Activated T-helper 17 cell treated with anti-CD3 and anti-CD28 coated beads, Interleukin-2, amount 50 U/mL, for 72 hours (primary cell): Measurements from ENCODE around the gene CCL1. TPM values are rescaled to one million over a fixed set of nuclear protein-coding genes. Genes with fewer than 3 reads are reported as not detected.

Source experiments
- ATAC-seq: fragments of 150-1000 bp; cut with Tn5 transposase; replicated peaks from 2 replicates; pipeline ENCODE4 v1.10.0; 2021; ENCODE audit warnings: mild to moderate bottlenecking, moderate library complexity
- H3K27ac Mint-ChIP-seq: one replicate; pipeline ENCODE4 v1.8.0; 2022; ENCODE audit warnings: mixed read lengths
- H3K27me3 Mint-ChIP-seq: one replicate; pipeline ENCODE4 v1.8.0; 2022; ENCODE audit warnings: mixed read lengths
- H3K36me3 Mint-ChIP-seq: one replicate; pipeline ENCODE4 v1.8.0; 2022; ENCODE audit warnings: low read depth, mild to moderate bottlenecking, mixed read lengths
- H3K4me1 Mint-ChIP-seq: one replicate; pipeline ENCODE4 v1.8.0; 2022; ENCODE audit warnings: mixed read lengths
- H3K4me3 Mint-ChIP-seq: one replicate; pipeline ENCODE4 v1.8.0; 2022; ENCODE audit warnings: mild to moderate bottlenecking, mixed read lengths
- H3K9me3 Mint-ChIP-seq: one replicate; pipeline ENCODE4 v1.8.0; 2022; ENCODE audit warnings: mixed read lengths
- total RNA-seq, 2 donors: library from RNA; stranded (reverse); gene quantifications; one replicate each; pipeline ENCODE4 v1.2.3, GENCODE V29; 2022

Gene CCL1
- total RNA-seq = under 1 TPM in 1 of 2 donors, not detected in 1; 0.45 TPM

DNA sequence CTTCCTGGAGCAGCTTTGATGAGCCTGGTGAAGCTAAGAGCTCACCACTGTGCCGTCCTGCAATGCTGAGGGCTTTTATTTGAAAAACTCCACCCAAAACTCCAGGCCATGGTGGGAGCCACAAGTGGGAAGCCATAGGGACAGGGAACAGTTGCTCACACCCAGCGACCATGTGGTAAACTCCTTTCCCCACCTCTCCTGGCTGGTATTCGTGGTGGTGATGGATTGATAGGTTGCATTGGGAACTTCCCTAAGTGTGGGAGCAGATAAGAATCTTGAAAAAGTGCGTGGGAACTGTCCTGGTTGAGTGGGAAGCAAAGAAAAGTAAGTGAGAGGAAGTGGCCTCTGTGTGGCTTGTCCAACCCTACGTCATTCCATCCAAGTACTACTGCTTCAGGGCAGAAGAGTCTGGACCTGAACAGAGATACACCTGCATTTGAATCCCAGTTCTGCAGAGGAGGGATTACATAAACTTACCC is at the start of gene CCL1:
Gene CCL1, minus strand, starts transcription at position 51 of the 479 bp plus-strand sequence. CDS start 72 bp downstream, outside the sequence.
- Mint-ChIP-seq H3K4me1 (no peaks in the 10 kb centered on the region), H3K36me3 (no peaks in the 10 kb centered on the region), H3K27ac (no peak within 1 kb of the TSS), H3K9me3 (no peaks in the 10 kb centered on the region), H3K4me3 (no peak within 1 kb of the TSS), H3K27me3 (peaks cover 18% of the 10 kb centered on the region)
- no peak for ATAC-seq

DNA sequence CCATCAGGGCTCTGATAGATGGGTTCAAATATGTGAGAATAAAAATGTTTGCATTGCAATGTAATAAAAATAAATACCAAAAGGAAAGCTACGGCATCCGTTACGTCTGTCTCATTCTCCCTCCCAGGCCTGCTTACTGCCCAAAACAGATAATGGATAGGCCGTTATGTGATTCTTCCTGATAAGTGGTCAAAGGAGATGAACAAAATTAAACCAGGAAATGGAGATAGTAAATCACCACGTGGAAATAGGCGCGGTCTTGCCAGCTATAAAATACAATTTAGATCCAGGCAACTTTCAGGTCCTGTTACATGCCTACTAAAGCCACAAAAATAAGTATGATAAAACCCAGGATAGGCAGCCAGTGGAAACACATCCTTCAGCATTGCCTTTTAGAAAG is 49.5 kb upstream of the CCL1 start:
- no peak overlapping the region for H3K27ac Mint-ChIP-seq
- no peaks in the 10 kb centered on the region for H3K4me1 Mint-ChIP-seq
- ATAC-seq = no peak
- H3K27me3 Mint-ChIP-seq = peaks cover 44% of the 10 kb centered on the region
- no peaks in the 10 kb centered on the region for H3K9me3 Mint-ChIP-seq
- no peak overlapping the region for H3K4me3 Mint-ChIP-seq
- H3K36me3 Mint-ChIP-seq = no peaks in the 10 kb centered on the region

GRCh38 chr17:34411646-34412421 is 48.8 kb upstream of the CCL1 start:
- H3K27me3 Mint-ChIP-seq = peaks cover 50% of the 10 kb centered on the region
- no peak overlapping the region for H3K4me3 Mint-ChIP-seq
- H3K9me3 Mint-ChIP-seq = no peaks in the 10 kb centered on the region
- H3K36me3 Mint-ChIP-seq = no peaks in the 10 kb centered on the region
- ATAC-seq = no peak
- no peaks in the 10 kb centered on the region for H3K4me1 Mint-ChIP-seq
- H3K27ac Mint-ChIP-seq = no peak overlapping the region

- Mint-ChIP-seq H3K9me3 (no peaks in the 10 kb centered on the region), H3K4me1 (no peaks in the 10 kb centered on the region), H3K4me3 (no peak overlapping the region), H3K27ac (no peak overlapping the region), H3K36me3 (no peaks in the 10 kb centered on the region), H3K27me3 (peaks cover 54% of the 10 kb centered on the region)
- no peak for ATAC-seq
These were observed 46.3 kb upstream of the CCL1 start for GRCh38 chr17:34409352-34409751.

DNA sequence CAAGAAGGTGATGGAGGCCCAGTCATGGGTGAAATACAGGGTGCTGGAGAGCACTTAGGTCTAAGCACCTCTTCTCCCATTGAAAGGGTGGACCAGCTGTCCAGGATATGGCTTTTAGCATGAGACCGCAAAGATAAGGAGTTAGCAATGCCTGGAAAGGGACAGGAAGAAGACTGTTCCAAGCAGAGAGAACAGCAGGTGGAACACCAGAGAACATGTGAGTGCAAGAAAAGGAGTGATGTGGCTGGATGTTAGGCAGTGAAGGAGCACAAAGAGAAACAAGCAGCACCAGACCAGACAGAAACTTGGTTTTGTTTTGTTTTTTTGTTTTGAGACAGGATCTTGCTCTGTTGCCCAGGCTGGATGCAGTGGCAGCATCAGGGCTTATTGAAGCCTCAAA is 45.4 kb upstream of the CCL1 start:
- peaks cover 47% of the 10 kb centered on the region for H3K27me3 Mint-ChIP-seq
- H3K27ac Mint-ChIP-seq = no peak overlapping the region
- no peak overlapping the region for H3K4me3 Mint-ChIP-seq
- ATAC-seq = no peak
- no peaks in the 10 kb centered on the region for H3K4me1 Mint-ChIP-seq
- no peaks in the 10 kb centered on the region for H3K36me3 Mint-ChIP-seq
- no peaks in the 10 kb centered on the region for H3K9me3 Mint-ChIP-seq

DNA sequence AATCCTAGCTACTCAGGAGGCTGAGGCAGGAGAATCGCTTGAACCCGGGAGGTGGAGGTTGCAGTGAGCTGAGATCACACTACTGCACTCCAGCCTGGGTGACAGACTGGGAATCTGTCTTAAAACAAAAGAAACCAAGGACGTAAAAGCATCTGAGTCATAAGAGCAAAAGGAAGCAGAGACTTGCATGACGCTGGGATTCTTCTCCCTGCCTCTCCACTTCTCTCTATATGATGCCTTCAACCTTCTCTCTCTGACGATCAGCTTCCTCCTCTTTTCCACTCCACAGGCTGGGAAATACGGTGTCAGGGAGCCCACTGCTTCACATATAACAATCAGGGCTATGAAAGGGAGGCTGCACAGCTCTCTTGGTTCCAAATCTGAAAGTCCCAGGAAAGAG is 43.2 kb upstream of the CCL1 start:
- Mint-ChIP-seq H3K27ac (no peak overlapping the region), H3K9me3 (no peaks in the 10 kb centered on the region), H3K27me3 (peaks cover 41% of the 10 kb centered on the region), H3K36me3 (no peaks in the 10 kb centered on the region), H3K4me3 (no peak overlapping the region), H3K4me1 (no peaks in the 10 kb centered on the region)
- ATAC-seq = no peak

- no peaks in the 10 kb centered on the region for H3K4me1 Mint-ChIP-seq
- H3K27ac Mint-ChIP-seq = no peak overlapping the region
- peaks cover 19% of the 10 kb centered on the region for H3K27me3 Mint-ChIP-seq
- H3K4me3 Mint-ChIP-seq = no peak overlapping the region
- no peaks in the 10 kb centered on the region for H3K9me3 Mint-ChIP-seq
- ATAC-seq = no peak
- H3K36me3 Mint-ChIP-seq = no peaks in the 10 kb centered on the region
These were observed 40.0 kb upstream of the CCL1 start for GRCh38 chr17:34403006-34403405.

DNA sequence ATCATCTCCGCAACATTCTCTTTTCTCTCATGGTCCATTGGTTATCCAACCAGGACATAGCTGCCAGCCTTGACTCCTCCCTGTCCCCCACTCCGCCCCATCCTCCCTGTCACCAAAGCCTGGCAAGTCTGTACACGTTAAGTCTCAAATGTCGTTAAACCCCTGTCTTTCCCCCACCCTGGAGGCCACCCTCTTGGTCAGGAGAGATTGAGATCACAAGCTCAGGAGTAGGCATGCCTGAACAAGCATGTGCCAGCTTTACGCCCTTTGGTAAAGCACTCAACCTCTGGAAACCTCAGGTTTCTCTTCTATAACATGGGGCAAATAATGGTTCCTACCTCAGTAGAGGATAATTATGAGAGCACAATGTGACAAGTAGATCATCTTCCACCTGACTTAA is 38.1 kb upstream of the CCL1 start:
- peaks cover 17% of the 10 kb centered on the region for H3K27me3 Mint-ChIP-seq
- ATAC-seq = no peak
- no peaks in the 10 kb centered on the region for H3K4me1 Mint-ChIP-seq
- no peak overlapping the region for H3K27ac Mint-ChIP-seq
- H3K9me3 Mint-ChIP-seq = no peaks in the 10 kb centered on the region
- no peaks in the 10 kb centered on the region for H3K36me3 Mint-ChIP-seq
- no peak overlapping the region for H3K4me3 Mint-ChIP-seq

DNA sequence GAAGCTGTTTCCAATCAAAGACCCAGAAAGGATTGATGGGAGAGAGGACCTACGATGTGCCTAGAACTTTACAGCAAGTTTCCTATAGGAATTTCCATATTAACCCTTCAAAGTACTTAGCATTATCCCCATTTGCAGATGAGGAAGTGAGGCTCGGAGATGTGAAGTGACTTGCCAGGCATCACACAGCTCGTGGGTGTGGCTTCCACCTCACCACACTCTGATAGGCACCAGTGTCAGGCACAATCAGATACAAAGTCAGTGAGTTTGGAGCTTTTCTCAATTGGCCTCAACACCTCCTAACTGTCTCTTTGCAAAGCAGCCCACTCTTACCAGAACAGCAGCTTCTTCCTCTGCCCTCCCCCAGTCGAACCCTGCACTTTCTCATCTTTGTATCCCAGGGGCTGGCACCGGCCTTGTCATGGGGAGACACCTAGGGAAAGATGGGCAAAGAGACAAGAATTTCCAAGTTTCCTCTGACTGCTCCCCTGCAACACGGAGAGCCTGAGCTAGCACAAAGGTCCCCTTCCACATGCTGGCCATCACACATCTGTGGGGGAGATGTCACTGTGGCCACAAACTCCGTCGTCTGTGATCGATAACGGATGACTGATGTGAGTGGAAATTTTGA is 37.4 kb upstream of the CCL1 start:
- H3K4me1 Mint-ChIP-seq = no peaks in the 10 kb centered on the region
- no peaks in the 10 kb centered on the region for H3K36me3 Mint-ChIP-seq
- no peak for ATAC-seq
- H3K27me3 Mint-ChIP-seq = peaks cover 18% of the 10 kb centered on the region
- H3K27ac Mint-ChIP-seq = no peak overlapping the region
- H3K9me3 Mint-ChIP-seq = no peaks in the 10 kb centered on the region
- H3K4me3 Mint-ChIP-seq = no peak overlapping the region

- Mint-ChIP-seq H3K36me3 (no peaks in the 10 kb centered on the region), H3K27ac (no peak overlapping the region), H3K27me3 (peaks cover 21% of the 10 kb centered on the region), H3K4me1 (no peaks in the 10 kb centered on the region), H3K4me3 (no peak overlapping the region), H3K9me3 (no peaks in the 10 kb centered on the region)
- no peak for ATAC-seq
These were observed 36.7 kb upstream of the CCL1 start for GRCh38 chr17:34399725-34400124.

DNA sequence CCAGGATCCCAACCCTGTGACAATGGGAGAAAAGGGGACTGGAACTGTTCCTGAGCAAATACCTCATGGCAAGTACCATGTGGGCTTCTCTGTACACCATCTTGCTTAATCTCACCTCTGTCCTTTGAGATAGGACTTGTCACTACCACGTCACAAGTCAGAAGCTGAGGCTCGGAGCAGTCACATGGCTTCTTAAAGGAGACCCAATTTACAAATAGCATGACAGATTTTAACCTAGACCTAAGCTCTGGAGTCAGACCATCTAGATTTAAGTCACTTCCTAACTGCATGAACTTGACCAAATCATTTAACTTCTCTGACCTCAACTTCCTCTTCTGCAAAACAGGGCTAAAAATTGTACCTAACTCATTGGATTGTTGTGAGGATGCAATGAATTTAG is 36.0 kb upstream of the CCL1 start:
- H3K4me3 Mint-ChIP-seq = no peak overlapping the region
- no peaks in the 10 kb centered on the region for H3K9me3 Mint-ChIP-seq
- no peaks in the 10 kb centered on the region for H3K36me3 Mint-ChIP-seq
- no peak for ATAC-seq
- peaks cover 22% of the 10 kb centered on the region for H3K27me3 Mint-ChIP-seq
- H3K4me1 Mint-ChIP-seq = no peaks in the 10 kb centered on the region
- H3K27ac Mint-ChIP-seq = no peak overlapping the region

DNA sequence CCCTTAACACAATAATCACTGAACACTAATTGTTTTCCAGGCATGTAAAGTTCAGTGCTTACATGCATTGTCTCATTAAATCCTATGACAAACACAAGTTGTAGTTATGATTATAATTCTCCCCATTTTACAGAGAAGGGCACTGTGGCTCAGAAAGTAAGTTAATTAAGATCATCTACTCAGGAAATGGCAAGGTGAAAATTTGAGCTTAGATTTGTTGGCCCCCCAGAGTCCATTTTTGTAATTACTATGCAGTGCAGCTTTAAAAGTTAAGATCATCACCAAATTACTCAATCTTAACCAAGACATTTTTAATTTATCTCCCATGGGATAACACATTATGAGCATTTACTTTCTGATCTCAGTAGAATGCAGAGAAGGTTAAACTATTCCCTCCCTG is 34.2 kb upstream of the CCL1 start:
- Mint-ChIP-seq H3K4me3 (no peak overlapping the region), H3K27ac (no peak overlapping the region), H3K27me3 (peaks cover 24% of the 10 kb centered on the region), H3K36me3 (no peaks in the 10 kb centered on the region), H3K9me3 (no peaks in the 10 kb centered on the region), H3K4me1 (no peaks in the 10 kb centered on the region)
- no peak for ATAC-seq

DNA sequence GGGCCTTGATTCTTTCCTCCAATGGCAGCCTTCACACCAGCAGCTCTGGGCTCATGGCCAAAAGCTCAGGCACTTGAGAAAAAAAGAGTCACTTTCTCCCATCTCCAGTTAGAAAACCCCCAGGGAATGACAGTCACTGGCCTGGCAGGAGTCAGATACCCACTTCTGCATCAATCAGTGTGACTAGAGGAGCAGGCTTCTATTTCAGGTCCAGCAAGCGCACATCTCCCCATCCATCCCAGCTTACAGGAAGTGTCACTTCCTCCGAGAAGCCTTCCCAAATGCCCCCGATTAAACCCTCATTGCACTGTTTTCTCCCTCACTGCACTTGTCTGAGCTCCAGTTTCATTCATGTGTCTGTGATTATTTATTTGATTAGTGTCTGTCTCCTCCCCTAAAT is 30.4 kb upstream of the CCL1 start:
- no peak overlapping the region for H3K27ac Mint-ChIP-seq
- H3K9me3 Mint-ChIP-seq = no peaks in the 10 kb centered on the region
- ATAC-seq = no peak
- H3K27me3 Mint-ChIP-seq = peaks cover 24% of the 10 kb centered on the region
- no peaks in the 10 kb centered on the region for H3K4me1 Mint-ChIP-seq
- no peaks in the 10 kb centered on the region for H3K36me3 Mint-ChIP-seq
- no peak overlapping the region for H3K4me3 Mint-ChIP-seq

- Mint-ChIP-seq H3K27ac (no peak overlapping the region), H3K36me3 (no peaks in the 10 kb centered on the region), H3K27me3 (peaks cover 20% of the 10 kb centered on the region), H3K4me1 (peaks cover 7% of the 10 kb centered on the region), H3K4me3 (no peak overlapping the region), H3K9me3 (no peaks in the 10 kb centered on the region)
- no peak for ATAC-seq
These were observed 28.2 kb upstream of the CCL1 start for GRCh38 chr17:34391241-34391640.

DNA sequence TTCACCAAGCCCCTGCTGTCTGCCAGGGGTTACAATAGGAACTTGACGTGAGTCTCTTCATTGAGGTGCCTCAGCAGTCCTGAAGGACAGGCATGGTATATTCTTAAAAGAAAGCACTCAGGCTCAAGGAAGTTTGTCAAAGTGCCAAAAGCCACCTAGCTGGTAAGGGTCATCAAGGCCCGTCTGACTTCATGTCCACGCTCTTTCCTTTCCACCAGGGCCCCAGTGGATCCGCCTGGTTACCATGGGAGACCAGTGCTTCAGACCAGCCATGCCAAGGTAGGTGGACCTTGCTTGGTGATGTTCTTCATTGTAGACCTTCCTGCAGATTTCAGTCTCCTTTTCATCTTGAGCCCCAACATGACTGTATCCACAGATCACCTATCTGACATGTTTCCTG is 27.6 kb upstream of the CCL1 start:
- peaks cover 25% of the 10 kb centered on the region for H3K27me3 Mint-ChIP-seq
- H3K36me3 Mint-ChIP-seq = no peaks in the 10 kb centered on the region
- H3K4me1 Mint-ChIP-seq = peaks cover 7% of the 10 kb centered on the region
- no peak overlapping the region for H3K4me3 Mint-ChIP-seq
- H3K27ac Mint-ChIP-seq = no peak overlapping the region
- no peak for ATAC-seq
- no peaks in the 10 kb centered on the region for H3K9me3 Mint-ChIP-seq
